ENCODE results near the gene ARHGAP6.
"Not testable (repeated sequence)": the region's sequence is repeated elsewhere in the genome, so short reads cannot be mapped to it uniquely, and the experiment has no call there.

The ARHGAP6 gene

DNA sequence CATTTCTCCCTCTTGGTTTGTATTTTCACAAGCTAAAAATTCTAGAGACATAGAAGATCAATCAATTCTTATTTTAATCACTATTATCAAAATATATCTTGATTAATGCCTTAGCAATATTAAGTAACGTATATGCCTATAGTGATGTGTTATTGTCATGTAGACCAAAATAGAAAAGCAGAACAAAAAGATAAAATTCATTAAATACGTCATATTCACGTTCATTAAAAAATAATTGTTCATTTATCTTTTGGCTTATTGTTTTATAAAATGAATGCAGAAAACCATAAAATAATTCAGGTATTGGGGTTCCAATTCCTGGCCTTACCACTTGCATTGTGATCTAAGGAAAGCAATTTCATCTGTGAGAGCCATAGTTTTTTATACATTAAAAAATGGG, 300.3 kb downstream of the ARHGAP6 start:
- H3K4me1 Mint-ChIP-seq: peaks cover 21% of the 10 kb centered on the region
- H3K27me3 Mint-ChIP-seq (ENCODE audit: low read depth, poor library complexity): no peaks in the 10 kb centered on the region
- no peak overlapping the region for H3K4me3 Mint-ChIP-seq
- DNase-seq: no peak
- H3K9me3 Mint-ChIP-seq: peaks cover 33% of the 10 kb centered on the region
- H3K36me3 Mint-ChIP-seq (ENCODE audit: low read depth): no peaks in the 10 kb centered on the region
- no peak overlapping the region for H3K27ac Mint-ChIP-seq
- TF ChIP-seq, protein P1, sequence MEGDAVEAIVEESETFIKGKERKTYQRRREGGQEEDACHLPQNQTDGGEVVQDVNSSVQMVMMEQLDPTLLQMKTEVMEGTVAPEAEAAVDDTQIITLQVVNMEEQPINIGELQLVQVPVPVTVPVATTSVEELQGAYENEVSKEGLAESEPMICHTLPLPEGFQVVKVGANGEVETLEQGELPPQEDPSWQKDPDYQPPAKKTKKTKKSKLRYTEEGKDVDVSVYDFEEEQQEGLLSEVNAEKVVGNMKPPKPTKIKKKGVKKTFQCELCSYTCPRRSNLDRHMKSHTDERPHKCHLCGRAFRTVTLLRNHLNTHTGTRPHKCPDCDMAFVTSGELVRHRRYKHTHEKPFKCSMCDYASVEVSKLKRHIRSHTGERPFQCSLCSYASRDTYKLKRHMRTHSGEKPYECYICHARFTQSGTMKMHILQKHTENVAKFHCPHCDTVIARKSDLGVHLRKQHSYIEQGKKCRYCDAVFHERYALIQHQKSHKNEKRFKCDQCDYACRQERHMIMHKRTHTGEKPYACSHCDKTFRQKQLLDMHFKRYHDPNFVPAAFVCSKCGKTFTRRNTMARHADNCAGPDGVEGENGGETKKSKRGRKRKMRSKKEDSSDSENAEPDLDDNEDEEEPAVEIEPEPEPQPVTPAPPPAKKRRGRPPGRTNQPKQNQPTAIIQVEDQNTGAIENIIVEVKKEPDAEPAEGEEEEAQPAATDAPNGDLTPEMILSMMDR (IDR thresholded peaks at IDR 0.05): no peak

DNA sequence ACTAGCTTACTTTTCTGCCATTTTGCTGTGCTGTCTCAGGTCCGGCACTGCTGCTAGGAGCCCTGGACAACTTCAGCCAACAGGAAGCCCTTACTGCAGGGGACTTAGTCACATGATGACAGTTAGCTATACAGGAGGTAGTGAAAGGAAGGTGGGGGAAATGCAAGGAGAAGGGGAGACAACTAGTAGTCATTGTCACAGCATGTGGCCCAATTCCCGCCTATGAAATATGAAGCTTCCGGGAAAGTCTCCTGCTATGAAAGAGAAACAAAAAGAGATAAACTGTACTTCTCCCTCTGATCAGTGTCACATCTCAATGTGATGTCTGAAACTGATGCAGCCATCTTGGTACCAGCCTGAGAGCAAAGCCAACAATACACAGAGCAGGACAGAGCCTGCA, 300.9 kb downstream of the ARHGAP6 start:
- Mint-ChIP-seq H3K4me1 (peaks cover 21% of the 10 kb centered on the region), H3K27me3 (ENCODE audit: low read depth, poor library complexity) (no peaks in the 10 kb centered on the region), H3K27ac (no peak overlapping the region), H3K9me3 (peaks cover 31% of the 10 kb centered on the region), H3K4me3 (no peak overlapping the region), H3K36me3 (ENCODE audit: low read depth) (no peaks in the 10 kb centered on the region)
- DNase-seq: no peak
- TF ChIP-seq, protein P1 (IDR thresholded peaks at IDR 0.05): no peak

DNA sequence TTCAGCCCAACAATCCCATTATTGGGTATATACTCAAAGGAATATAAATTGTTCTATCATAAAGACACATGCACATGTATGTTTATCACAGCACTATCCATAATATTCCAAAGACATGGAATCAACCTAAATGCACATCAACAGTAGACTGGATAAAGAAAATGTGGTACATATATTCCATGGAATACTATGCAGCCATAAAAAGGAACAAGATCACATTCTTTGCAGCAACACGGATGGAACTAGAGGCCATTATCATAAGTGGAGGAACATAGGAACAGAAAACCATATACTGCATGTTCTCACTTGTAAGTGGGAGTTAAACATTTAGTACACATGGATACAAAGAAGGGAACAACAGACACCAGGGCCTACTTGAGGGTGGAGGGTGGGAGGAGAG, 301.9 kb downstream of the ARHGAP6 start:
- Mint-ChIP-seq H3K9me3 (peaks cover 41% of the 10 kb centered on the region), H3K4me1 (peaks cover 20% of the 10 kb centered on the region)
- H3K27me3 Mint-ChIP-seq (ENCODE audit: low read depth, poor library complexity); H3K4me3 Mint-ChIP-seq; DNase-seq; H3K27ac Mint-ChIP-seq; H3K36me3 Mint-ChIP-seq (ENCODE audit: low read depth): not testable (repeated sequence)

DNA sequence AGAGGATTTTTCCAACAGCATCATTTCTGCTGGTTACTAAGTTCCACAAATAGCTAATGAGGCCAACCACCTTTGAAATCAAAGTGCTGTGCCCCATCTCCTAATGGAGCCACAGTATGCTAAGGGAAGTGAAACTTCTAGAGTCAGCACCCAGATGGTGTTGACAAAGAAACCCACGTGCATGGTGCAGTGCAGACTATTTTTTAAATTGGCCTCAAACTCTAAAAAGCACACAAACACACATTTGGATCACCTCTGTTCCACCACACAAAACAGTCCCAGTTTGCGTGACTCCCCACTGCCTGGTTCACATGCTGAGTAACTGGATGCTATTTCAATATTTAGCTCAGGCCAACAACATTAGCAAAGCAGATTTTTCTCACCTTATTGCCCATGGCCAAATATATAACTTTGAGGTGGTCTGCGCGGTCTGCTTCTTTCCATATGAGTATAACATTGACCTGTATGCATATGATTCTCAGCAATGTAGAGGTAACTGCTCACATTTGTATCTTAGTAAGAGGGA, 302.6 kb downstream of the ARHGAP6 start:
- TF ChIP-seq, protein P1 (IDR thresholded peaks at IDR 0.05): no peak
- Mint-ChIP-seq H3K27me3 (ENCODE audit: low read depth, poor library complexity) (no peaks in the 10 kb centered on the region), H3K36me3 (ENCODE audit: low read depth) (no peaks in the 10 kb centered on the region), H3K4me3 (no peak overlapping the region), H3K9me3 (peaks cover 42% of the 10 kb centered on the region), H3K27ac (no peak overlapping the region), H3K4me1 (peaks cover 14% of the 10 kb centered on the region)
- DNase-seq: no peak

DNA sequence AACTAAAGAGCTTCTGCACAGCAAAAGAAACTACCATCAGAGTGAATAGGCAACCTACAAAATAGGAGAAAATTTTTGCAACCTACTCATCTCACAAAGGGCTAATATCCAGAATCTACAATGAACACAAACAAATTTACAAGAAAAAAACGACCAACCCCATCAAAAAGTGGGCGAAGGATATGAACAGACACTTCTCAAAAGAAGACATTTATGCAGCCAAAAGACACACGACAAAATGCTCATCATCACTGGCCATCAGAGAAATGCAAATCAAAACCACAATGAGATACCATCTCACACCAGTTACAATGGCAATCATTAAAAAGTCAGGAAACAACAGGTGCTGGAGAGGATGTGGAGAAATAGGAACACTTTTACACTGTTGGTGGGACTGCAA, 304.1 kb downstream of the ARHGAP6 start:
- H3K4me3 Mint-ChIP-seq; H3K4me1 Mint-ChIP-seq; H3K27ac Mint-ChIP-seq; H3K27me3 Mint-ChIP-seq (ENCODE audit: low read depth, poor library complexity); H3K36me3 Mint-ChIP-seq (ENCODE audit: low read depth); DNase-seq: not testable (repeated sequence)
- H3K9me3 Mint-ChIP-seq: peaks cover 45% of the 10 kb centered on the region

DNA sequence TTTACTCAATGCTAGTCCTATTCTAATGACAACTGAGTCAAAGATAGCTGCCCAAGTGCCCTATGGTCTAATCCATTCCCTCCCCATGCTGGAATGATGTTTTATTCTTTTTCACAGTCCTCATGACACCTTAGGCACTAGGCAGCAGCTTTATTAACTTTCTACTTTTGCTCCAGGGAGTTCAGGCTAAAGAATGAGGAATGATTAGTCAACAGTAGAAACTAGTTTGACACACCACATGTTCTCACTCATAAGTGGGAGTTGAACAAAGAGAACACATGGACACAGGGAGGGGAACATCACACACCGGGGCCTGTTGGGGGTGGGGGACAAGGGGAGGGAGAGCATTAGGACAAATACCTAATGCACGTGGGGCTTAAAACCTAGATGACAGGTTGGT, 309.8 kb downstream of the ARHGAP6 start:
- not testable (repeated sequence) for DNase-seq; H3K4me3 Mint-ChIP-seq; H3K36me3 Mint-ChIP-seq (ENCODE audit: low read depth); H3K27me3 Mint-ChIP-seq (ENCODE audit: low read depth, poor library complexity); H3K4me1 Mint-ChIP-seq; H3K27ac Mint-ChIP-seq
- peaks cover 24% of the 10 kb centered on the region for H3K9me3 Mint-ChIP-seq

DNA sequence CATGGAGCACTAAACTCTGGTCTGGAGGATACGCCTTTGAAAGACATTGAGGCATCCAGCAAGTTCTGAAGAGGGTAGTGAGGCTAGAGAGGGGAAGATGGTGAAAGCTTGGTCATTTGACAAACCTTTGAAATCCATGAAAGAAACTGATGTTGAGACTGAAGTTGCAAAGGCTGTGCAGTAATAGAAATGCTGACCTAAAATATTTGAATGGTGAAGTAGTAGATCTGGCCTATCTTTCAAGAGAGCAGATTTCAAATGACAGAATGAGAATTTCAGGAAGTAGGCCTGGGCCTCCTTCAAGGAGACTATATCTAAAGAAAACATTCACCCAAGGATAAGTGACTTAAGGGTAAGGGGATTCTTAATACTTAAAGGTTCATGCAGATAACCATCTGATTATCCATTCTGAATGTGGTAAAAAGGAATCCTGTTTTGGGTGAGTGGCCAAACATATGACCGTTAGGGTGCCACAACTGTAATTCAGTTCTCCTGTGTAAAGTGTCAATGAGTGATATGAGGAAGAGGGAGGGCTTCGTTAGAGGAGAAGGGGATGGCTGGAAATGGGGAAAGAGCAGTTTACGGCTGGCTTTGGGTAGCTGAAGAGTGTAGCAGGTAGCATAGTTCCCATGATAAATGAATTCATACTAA, 310.3 kb downstream of the ARHGAP6 start:
- DNase-seq: no peak
- Mint-ChIP-seq H3K27me3 (ENCODE audit: low read depth, poor library complexity) (no peaks in the 10 kb centered on the region), H3K27ac (no peak overlapping the region), H3K36me3 (ENCODE audit: low read depth) (no peaks in the 10 kb centered on the region), H3K4me1 (no peaks in the 10 kb centered on the region), H3K9me3 (peaks cover 24% of the 10 kb centered on the region), H3K4me3 (no peak overlapping the region)
- TF ChIP-seq, protein P1 (IDR thresholded peaks at IDR 0.05): no peak
